ENCODE measurements around the gene ZNF653.
"Not testable (repeated sequence)": the region's sequence is repeated elsewhere in the genome, so short reads cannot be mapped to it uniquely, and the experiment has no call there.

Gene ZNF653

GRCh38 chr19:11460207-11460606 is 45.4 kb downstream of the ZNF653 start:
- Histone ChIP-seq H3K36me3 (ENCODE audit: insufficient read depth, low read length) (no peaks in the 10 kb centered on the region), H3K4me2 (ENCODE audit: low read depth, low read length, poor library complexity, severe bottlenecking) (no peak overlapping the region), H3K27me3 (ENCODE audit: insufficient read depth, low read length, poor library complexity, severe bottlenecking) (no peaks in the 10 kb centered on the region), H3F3A (ENCODE audit: low read depth) (no peaks in the 10 kb centered on the region), H3K79me2 (ENCODE audit: insufficient read depth, low read length) (no peaks in the 10 kb centered on the region), H3K9me3 (ENCODE audit: insufficient read depth, low read depth, low read length) (no peaks in the 10 kb centered on the region), H4K20me1 (ENCODE audit: insufficient read depth, low read length, poor library complexity, severe bottlenecking) (no peaks in the 10 kb centered on the region), H3K9ac (ENCODE audit: low read depth, low read length, poor library complexity, severe bottlenecking) (no peak overlapping the region), H3K9me2 (replicated peaks; ENCODE audit: low read depth, low read length) (no peaks in the 10 kb centered on the region), H3K4me1 (ENCODE audit: insufficient read depth, low read length, poor library complexity, severe bottlenecking) (no peaks in the 10 kb centered on the region), H2AFZ (ENCODE audit: low read length) (no peak overlapping the region), H3K4me3 (ENCODE audit: low read length, poor library complexity, severe bottlenecking) (no peak overlapping the region)
- TF ChIP-seq EZH2phosphoT487 (IDR thresholded peaks at IDR 0.05; ENCODE audit: borderline replicate concordance) = no peak
- peak; percentile 53 for TF ChIP-seq CTCF (conservative IDR thresholded peaks at IDR 0.05; ENCODE audit: low read length)

GRCh38 chr19:11458912-11459311 is 46.7 kb downstream of the ZNF653 start:
- not testable (repeated sequence) for H3K79me2 ChIP-seq (ENCODE audit: insufficient read depth, low read length); H3K9ac ChIP-seq (ENCODE audit: low read depth, low read length, poor library complexity, severe bottlenecking); H2AFZ ChIP-seq (ENCODE audit: low read length); H3K27me3 ChIP-seq (ENCODE audit: insufficient read depth, low read length, poor library complexity, severe bottlenecking); H3K9me2 ChIP-seq (replicated peaks; ENCODE audit: low read depth, low read length); H3K4me3 ChIP-seq (ENCODE audit: low read length, poor library complexity, severe bottlenecking); H3F3A ChIP-seq (ENCODE audit: low read depth); H3K36me3 ChIP-seq (ENCODE audit: insufficient read depth, low read length); H3K4me1 ChIP-seq (ENCODE audit: insufficient read depth, low read length, poor library complexity, severe bottlenecking); H3K9me3 ChIP-seq (ENCODE audit: insufficient read depth, low read depth, low read length); H4K20me1 ChIP-seq (ENCODE audit: insufficient read depth, low read length, poor library complexity, severe bottlenecking); H3K4me2 ChIP-seq (ENCODE audit: low read depth, low read length, poor library complexity, severe bottlenecking)

- Histone ChIP-seq H3K27me3 (ENCODE audit: insufficient read depth, low read length, poor library complexity, severe bottlenecking) (no peaks in the 10 kb centered on the region), H3K9ac (ENCODE audit: low read depth, low read length, poor library complexity, severe bottlenecking) (no peak overlapping the region)
These were observed 47.3 kb downstream of the ZNF653 start for GRCh38 chr19:11458236-11458900.

More at GRCh38 chr19:11458236-11458900, 47.3 kb downstream of the ZNF653 start:
- no peak overlapping the region for H2AFZ ChIP-seq (ENCODE audit: low read length)
- no peaks in the 10 kb centered on the region for H3K4me1 ChIP-seq (ENCODE audit: insufficient read depth, low read length, poor library complexity, severe bottlenecking)
- no peaks in the 10 kb centered on the region for H3K36me3 ChIP-seq (ENCODE audit: insufficient read depth, low read length)
- no peaks in the 10 kb centered on the region for H3K9me2 ChIP-seq (replicated peaks; ENCODE audit: low read depth, low read length)
- no peaks in the 10 kb centered on the region for H4K20me1 ChIP-seq (ENCODE audit: insufficient read depth, low read length, poor library complexity, severe bottlenecking)
- no peak overlapping the region for H3K4me2 ChIP-seq (ENCODE audit: low read depth, low read length, poor library complexity, severe bottlenecking)
- TF ChIP-seq EZH2phosphoT487 (IDR thresholded peaks at IDR 0.05; ENCODE audit: borderline replicate concordance) (no peak), CTCF (conservative IDR thresholded peaks at IDR 0.05; ENCODE audit: low read length) (no peak)
- H3K4me3 ChIP-seq (ENCODE audit: low read length, poor library complexity, severe bottlenecking) = no peak overlapping the region
- H3F3A ChIP-seq (ENCODE audit: low read depth) = no peaks in the 10 kb centered on the region
- no peaks in the 10 kb centered on the region for H3K9me3 ChIP-seq (ENCODE audit: insufficient read depth, low read depth, low read length)
- H3K79me2 ChIP-seq (ENCODE audit: insufficient read depth, low read length) = no peaks in the 10 kb centered on the region

Measured in Loucy (cell line).